ENCODE results near the gene TMPRSS4. TPM values are rescaled to one million over a fixed set of nuclear protein-coding genes. Genes with fewer than 3 reads are reported as not detected.

TMPRSS4 gene
- total and polyA plus RNA-seq, 4 donors: 4.8 to 10.1 (median 8.7) TPM

DNA sequence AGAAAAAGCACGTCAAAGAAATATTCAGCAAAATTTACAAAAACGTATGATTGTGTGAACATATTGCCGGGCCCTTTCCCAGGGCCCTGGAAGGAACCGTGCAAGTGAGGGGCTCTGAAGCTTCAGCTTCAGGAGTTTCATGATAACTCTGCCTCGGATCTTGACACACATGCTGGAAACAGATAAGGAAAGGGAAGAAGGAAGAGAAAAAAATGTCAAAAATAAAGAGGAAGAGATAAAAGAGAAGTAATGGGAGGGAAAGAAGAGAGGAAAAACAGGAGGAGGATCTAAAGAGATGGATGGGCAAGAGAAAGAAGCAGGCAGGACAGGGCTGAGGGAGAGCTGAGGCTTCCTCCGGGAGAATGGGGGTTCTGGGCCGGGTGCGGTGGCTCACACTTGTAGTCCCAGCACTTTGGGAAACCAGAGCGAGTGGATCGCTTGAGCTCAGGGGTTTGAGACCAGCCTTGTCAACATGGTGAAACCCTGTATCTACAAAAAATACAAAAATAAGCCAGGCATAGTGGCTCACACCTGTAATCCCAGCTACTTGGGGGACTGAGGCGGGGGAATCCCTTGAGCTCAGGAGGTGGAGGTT lies 2.7 kb upstream of the TMPRSS4 start:
- DNase-seq: no peak
- Histone ChIP-seq H3K4me3 (no peak overlapping the region), H3K4me1 (ENCODE audit: control insufficient read depth in 5 of 5, insufficient read depth in 5 of 5, low read length in 5 of 5) (peaks cover 0 to 6% (median 0%) of the 10 kb centered on the region in 5 donors), H3K9ac (ENCODE audit: insufficient read depth in 1 of 2, low read length in 2 of 2) (no peak overlapping the region), H3K27me3 (ENCODE audit: control insufficient read depth in 3 of 3, insufficient read depth in 3 of 3, low read length in 2 of 3) (no peaks in the 10 kb centered on the region), H3K27ac (ENCODE audit: low read depth in 1 of 2, low read length in 1 of 2) (no peak overlapping the region), H3K9me3 (ENCODE audit: control insufficient read depth in 4 of 4, insufficient read depth in 3 of 4, low read length in 3 of 4) (peaks cover 0 to 2% (median 0%) of the 10 kb centered on the region in 4 donors), H3K36me3 (ENCODE audit: control insufficient read depth in 4 of 4, insufficient read depth in 4 of 4, low read length in 4 of 4) (no peaks in the 10 kb centered on the region)
- 81 to 82% methylated on average over 11 of the region's 11 CpGs for WGBS, 2 donors
- ATAC-seq (ENCODE audit: insufficient read depth, low FRiP score): no peak
- TF ChIP-seq, protein P1, sequence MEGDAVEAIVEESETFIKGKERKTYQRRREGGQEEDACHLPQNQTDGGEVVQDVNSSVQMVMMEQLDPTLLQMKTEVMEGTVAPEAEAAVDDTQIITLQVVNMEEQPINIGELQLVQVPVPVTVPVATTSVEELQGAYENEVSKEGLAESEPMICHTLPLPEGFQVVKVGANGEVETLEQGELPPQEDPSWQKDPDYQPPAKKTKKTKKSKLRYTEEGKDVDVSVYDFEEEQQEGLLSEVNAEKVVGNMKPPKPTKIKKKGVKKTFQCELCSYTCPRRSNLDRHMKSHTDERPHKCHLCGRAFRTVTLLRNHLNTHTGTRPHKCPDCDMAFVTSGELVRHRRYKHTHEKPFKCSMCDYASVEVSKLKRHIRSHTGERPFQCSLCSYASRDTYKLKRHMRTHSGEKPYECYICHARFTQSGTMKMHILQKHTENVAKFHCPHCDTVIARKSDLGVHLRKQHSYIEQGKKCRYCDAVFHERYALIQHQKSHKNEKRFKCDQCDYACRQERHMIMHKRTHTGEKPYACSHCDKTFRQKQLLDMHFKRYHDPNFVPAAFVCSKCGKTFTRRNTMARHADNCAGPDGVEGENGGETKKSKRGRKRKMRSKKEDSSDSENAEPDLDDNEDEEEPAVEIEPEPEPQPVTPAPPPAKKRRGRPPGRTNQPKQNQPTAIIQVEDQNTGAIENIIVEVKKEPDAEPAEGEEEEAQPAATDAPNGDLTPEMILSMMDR (IDR thresholded peaks at IDR 0.05; ENCODE audit: control extremely low read depth, extremely low read depth): no peak

DNA sequence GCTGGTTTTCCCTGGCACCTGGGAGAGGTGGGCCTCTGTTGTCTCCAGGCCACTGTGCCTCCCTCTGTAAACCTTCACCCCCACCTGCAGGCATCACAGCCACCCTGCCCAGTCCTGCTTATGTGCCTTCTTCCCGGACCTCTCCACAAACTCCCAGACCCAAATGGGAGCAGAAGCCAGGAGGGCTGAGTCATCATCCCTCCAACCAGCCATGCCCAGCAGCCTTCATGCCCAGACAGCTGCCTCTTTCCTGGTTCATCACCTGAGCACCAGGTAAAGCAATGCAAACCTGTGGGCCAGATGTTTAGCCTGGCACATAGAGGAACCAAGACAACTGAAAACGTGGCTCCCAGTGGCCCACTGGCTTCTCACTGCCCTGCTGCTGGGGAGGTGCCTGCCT lies 2.1 kb upstream of the TMPRSS4 start:
- H3K4me3 ChIP-seq: no peak overlapping the region
- H3K4me1 ChIP-seq (ENCODE audit: control insufficient read depth in 5 of 5, insufficient read depth in 5 of 5, low read length in 5 of 5): peaks cover 0 to 6% (median 0%) of the 10 kb centered on the region in 5 donors
- WGBS, 2 donors: 67 to 72% methylated on average over 2 of the region's 2 CpGs
- DNase-seq (no peak), ATAC-seq (ENCODE audit: insufficient read depth, low FRiP score) (no peak)
- H3K36me3 ChIP-seq (ENCODE audit: control insufficient read depth in 4 of 4, insufficient read depth in 4 of 4, low read length in 4 of 4): no peaks in the 10 kb centered on the region
- TF ChIP-seq, protein P1 (IDR thresholded peaks at IDR 0.05; ENCODE audit: control extremely low read depth, extremely low read depth): no peak
- no peak overlapping the region for H3K27ac ChIP-seq (ENCODE audit: low read depth in 1 of 2, low read length in 1 of 2)
- H3K9ac ChIP-seq (ENCODE audit: insufficient read depth in 1 of 2, low read length in 2 of 2): no peak overlapping the region
- peaks cover 0 to 2% (median 0%) of the 10 kb centered on the region in 4 donors for H3K9me3 ChIP-seq (ENCODE audit: control insufficient read depth in 4 of 4, insufficient read depth in 3 of 4, low read length in 3 of 4)
- H3K27me3 ChIP-seq (ENCODE audit: control insufficient read depth in 3 of 3, insufficient read depth in 3 of 3, low read length in 2 of 3): no peaks in the 10 kb centered on the region

DNA sequence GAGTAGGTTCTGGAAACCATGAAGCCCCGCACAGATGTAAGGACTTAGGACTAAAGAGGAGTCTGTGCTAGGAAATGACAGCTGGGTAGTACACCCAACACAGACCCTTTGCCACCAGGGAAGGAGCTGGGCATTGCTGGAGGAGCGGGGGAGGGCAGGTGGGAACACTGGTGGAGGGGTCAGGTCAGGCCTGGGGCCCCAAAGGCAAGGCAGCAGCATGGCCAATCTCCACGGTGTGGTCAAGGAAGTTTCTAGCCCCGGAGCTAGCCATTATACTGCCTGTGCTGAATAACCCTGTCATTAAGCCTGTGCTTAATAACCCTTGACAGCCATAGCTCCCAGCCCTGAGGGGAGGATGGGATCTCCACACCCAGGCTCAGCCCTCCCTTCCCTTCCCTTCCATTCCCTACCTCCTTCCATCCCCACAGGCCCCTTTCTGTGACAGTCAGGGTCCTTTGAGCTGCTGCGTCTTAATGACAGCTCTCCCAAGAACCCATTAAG lies 2.1 kb downstream of the TMPRSS4 start:
- H3K9ac ChIP-seq (ENCODE audit: insufficient read depth in 1 of 2, low read length in 2 of 2): no peak overlapping the region
- H3K9me3 ChIP-seq (ENCODE audit: control insufficient read depth in 4 of 4, insufficient read depth in 3 of 4, low read length in 3 of 4): peaks cover 0 to 2% (median 0%) of the 10 kb centered on the region in 4 donors
- H3K4me1 ChIP-seq (ENCODE audit: control insufficient read depth in 5 of 5, insufficient read depth in 5 of 5, low read length in 5 of 5): peaks cover 0 to 14% (median 0%) of the 10 kb centered on the region in 5 donors
- DNase-seq (no peak), ATAC-seq (ENCODE audit: insufficient read depth, low FRiP score) (no peak)
- H3K27me3 ChIP-seq (ENCODE audit: control insufficient read depth in 3 of 3, insufficient read depth in 3 of 3, low read length in 2 of 3): no peaks in the 10 kb centered on the region
- TF ChIP-seq, protein P1 (IDR thresholded peaks at IDR 0.05; ENCODE audit: control extremely low read depth, extremely low read depth): no peak
- H3K27ac ChIP-seq (ENCODE audit: low read depth in 1 of 2, low read length in 1 of 2): no peak overlapping the region
- no peaks in the 10 kb centered on the region for H3K36me3 ChIP-seq (ENCODE audit: control insufficient read depth in 4 of 4, insufficient read depth in 4 of 4, low read length in 4 of 4)
- no peak overlapping the region for H3K4me3 ChIP-seq
- 83 to 89% methylated on average over 5 of the region's 5 CpGs for WGBS, 2 donors
